NCI-H2029 treated with DMSO at 0.1 percent for 48 hours (cell line): ENCODE data around the gene RBM25.
"Not testable (repeated sequence)": the region's sequence is repeated elsewhere in the genome, so short reads cannot be mapped to it uniquely, and the experiment has no call there.

Experiments used
- DNase-seq: peaks from one replicate; lab custom pipeline; 2025; lab: John Stamatoyannopoulos, UW

Gene RBM25

GRCh38 chr14:73058224-73058921 is at the start of gene RBM25:
Gene RBM25 (plus strand): TSS chr14:73058534. CDS start chr14:73071642, 13,108 bp downstream.
- DNase-seq, result peak; percentile 91

GRCh38 chr14:73011189-73011588 is 47.1 kb upstream of the RBM25 start:
- not testable (repeated sequence) for DNase-seq

DNA sequence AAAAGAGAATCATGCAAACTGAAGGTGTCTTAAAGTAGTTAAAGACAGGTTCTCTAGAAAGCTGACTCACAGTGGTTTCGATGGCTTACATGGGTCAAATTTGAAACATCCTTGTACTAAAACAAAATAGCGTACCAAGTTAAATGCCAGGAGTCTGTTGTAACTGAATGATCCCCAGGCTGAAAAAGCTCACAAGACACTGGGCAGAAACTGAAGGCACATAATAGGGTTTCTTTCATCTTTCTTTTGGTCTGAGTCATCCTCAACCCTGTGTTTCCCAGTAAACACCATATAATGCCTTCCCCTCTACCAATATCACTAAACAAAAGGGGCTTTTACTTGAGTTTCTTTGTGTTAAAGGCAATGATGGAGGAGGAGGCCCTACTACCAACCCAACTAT is 44.2 kb upstream of the RBM25 start:
- no peak for DNase-seq

GRCh38 chr14:73015552-73015951 is 42.8 kb upstream of the RBM25 start:
- not testable (repeated sequence) for DNase-seq

DNA sequence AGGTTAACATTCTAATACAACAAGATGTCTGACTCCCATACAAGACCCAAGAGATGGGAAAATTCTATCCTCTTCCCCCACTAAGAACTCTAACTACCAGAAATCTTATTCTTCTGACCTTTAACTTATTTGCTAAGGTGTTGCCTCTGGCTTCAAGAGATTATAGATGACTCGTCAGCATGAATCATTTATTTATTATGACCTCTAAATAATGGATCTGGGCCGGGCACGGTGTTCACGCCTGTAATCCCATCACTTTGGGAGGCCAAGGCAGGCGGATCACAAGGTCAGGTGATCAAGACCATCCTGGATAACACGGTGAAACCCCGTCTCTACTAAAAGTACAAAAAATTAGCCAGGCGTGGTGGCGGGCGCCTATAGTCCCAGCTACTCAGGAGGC is 42.3 kb upstream of the RBM25 start:
- DNase-seq, result not testable (repeated sequence)

DNA sequence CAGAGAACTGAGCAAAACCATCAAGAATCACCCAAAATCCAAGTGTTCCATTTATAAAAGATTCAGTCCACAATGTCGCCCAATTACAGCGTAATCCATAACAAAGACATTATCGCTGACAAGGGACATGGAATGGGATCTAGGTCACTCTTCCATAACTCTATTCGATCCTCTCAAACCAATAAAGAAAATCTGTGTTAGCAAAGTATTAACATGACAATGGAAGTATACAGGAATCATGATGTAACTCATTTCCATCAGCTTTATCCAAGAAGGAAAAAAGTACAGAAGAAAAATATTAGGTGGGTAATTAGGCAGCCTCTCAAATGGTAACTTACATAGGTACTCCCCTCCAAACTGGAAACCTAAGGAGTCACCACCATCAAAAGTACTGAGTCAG is 36.3 kb upstream of the RBM25 start:
- DNase-seq, result no peak

DNA sequence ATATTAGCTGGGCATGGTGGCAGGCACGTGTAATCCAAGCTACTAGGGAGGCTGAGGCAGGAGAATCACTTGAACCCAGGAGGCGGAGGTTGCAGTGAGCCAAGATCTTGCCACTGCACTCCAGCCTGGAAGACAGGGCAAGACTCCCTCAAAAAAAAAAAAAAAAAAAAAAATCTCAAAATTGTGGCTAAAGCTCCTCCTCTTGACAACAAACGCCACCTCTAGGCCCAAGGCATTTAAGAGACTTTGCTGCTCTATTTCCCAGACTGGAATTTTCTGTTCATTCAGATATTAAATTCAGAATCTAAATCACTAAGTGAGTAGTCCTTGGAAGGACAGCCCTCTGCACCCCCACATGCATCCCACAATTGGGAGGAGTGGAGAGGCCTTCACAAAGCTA is 32.8 kb upstream of the RBM25 start:
- no peak for DNase-seq

GRCh38 chr14:73026243-73026844 is 32.0 kb upstream of the RBM25 start:
- no peak for DNase-seq

GRCh38 chr14:73026845-73027542 is 31.3 kb upstream of the RBM25 start, which contains the start of gene ZFYVE1:
Gene ZFYVE1 (minus strand): TSS chr14:73027106. CDS start chr14:73024508, 2,598 bp downstream.
- peak; percentile 72 for DNase-seq

- DNase-seq, result no peak
Measured at GRCh38 chr14:73027546-73027945, 30.8 kb upstream of the RBM25 start.

- DNase-seq, result no peak
Measured at GRCh38 chr14:73027984-73028383, 30.4 kb upstream of the RBM25 start.

DNA sequence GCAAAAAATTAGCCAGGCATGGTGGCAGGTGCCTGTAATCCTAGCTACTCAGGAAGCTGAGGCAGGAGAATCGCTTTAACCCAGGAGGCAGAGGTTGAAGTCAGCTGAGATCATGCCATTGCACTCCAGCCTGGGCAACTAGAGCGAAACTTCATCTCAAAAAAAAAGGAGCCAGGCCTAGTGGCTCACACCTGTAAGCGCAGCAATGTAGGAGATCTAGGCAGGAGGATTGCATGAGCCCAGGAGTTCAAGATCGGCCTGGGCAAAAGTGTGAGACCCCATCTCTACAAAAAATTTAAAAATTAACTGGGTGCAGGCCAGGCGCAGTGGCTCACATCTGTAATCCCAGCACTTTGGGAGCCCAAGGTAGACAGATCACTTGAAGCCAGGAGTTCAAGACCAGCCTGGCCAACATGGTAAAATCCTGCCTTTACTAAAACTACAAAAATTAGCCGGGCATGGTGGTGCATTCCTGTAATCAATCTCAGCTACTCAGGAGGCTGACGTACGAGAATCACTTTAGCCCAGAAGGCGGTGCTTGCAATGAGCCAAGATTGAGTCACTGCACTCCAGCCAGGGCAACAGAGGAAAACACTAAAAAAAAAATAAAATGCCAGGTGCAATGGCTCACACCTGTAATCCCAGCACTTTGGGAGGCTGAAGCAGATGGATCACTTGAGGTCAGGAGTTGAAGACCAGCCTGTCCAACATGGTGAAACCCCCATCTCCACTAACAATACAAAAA is 21.5 kb upstream of the RBM25 start:
- not testable (repeated sequence) for DNase-seq

GRCh38 chr14:73047808-73048207 is 10.5 kb upstream of the RBM25 start:
- DNase-seq, result no peak

- DNase-seq, result no peak
Measured at GRCh38 chr14:73049428-73049827, 8.9 kb upstream of the RBM25 start.

DNA sequence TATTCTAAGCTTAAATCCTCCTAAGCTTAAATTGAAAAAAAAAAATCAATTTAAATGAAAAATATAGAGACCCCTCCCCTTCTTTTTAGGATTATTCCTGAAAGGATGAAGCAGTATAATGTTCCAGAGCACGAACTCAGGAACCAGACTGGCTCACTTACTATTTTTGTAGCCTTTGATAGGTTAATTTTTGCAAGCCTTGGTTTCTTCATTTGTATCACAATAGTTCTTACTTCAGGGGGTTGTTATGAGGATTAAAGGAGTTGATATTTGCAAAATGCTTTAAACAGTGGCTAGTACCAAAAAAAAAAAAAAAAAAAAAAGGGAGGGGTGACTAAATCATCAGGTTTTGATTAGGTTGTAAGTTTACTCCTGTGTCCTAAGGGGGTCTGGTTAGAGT is 3.1 kb upstream of the RBM25 start:
- DNase-seq, result no peak

DNA sequence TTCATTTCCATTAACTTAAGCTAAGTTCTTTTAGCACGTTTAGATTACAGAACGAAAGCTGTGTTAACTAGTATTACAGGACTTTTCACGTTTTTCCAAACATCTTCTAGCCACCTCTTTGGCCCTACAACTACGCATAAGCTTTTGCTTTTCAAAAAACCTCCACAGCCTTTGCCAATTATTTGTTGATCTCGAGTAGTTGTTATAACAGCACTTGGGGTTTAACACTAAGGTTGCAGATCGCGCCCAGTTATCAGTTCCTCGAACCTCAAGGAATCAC is 450 bp upstream of the RBM25 start:
- no peak for DNase-seq

DNA sequence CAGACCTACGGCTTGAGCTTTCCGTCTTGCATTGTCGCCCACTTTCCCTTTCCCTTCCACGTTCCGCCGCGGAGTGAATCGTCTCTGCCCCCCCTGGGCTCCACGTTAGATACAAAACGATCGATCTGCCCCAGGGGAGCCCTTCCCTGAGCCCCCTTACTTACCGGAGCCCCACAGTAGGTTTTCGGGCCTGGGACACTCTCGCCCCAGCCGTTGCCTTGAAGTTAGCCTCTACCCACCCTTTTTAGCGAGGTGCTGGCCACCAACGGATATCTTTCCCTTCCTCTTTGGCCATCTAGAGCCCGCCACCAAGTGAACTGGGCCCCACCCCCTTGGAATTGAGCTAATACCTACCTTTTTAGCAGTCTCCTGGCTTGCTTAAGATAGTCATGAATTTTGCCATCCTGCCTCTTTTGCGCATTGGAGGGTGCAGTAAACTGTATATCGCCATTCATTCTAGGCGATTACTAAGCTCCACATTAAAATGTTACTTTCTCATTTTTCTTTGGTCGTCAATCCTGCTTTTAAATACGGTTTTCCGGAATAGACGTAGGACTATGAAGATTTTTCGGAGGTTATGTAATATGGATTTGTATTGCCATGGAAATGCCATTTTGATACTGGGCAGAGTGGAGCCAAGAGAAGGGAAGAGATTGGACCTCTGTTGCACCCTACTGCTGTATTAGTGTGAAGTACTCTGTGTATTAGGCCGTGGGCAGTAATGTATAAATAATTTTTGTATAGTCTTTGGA is 764 bp downstream of the RBM25 start:
- no peak for DNase-seq

- no peak for DNase-seq
Measured at GRCh38 chr14:73069585-73069984, 11.3 kb downstream of the RBM25 start.

DNA sequence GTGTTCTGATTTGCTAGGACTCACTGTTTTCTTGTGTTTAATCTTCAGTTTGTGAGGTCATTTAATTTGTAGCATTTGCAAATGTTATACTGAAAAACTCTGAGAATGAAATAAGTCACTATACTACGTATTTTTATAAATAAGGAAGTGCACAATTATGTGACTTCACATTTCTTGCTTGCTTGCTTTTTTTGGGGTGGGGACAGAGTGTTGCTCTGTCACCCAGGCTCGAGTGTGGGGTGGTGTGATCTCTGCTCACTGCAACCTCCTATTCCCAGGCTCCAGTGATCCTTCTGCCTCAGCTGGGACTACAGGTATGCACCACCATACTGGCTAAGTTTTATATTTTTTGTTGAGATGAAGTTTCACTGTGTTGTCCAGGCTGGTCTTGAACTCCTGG is 32.7 kb downstream of the RBM25 start:
- no peak for DNase-seq

GRCh38 chr14:73097421-73097820 is 39.1 kb downstream of the RBM25 start:
- DNase-seq, result no peak

DNA sequence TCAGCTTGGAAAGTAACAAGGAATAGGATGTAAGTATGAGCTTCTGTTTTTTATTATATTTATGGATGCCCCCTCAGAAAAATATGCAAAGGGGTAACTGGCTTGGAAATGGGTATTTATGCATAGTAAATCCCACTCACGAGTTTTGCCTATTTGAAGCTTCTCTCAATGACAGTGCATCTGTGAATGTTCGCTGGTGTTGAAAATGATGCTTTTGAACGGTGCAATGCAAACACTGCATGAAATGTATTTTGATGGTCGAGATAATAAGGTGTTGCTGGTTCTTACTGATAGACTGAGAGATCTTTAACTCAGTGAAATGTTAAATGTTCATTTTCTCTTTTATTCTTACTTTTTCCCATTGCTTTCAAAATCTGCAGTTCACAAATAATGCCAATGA is 42.0 kb downstream of the RBM25 start:
- DNase-seq, result no peak
